HCT116 (cell line): ENCODE measurements around the gene PLD3. TPM values are rescaled to one million over a fixed set of nuclear protein-coding genes. Genes with fewer than 3 reads are reported as not detected.

Experiments used
- ATAC-seq: fragments of 200-7000 bp; cut with Tn5 transposase; 2 replicates; pipeline ENCODE4 v1.9.1; 2020; ENCODE audit warnings: mild to moderate bottlenecking, moderate library complexity
- BruUV-seq: library from RNA; stranded (reverse); fragments of 400-500 nt; replicated peaks from 2 replicates; lab custom pipeline; 2021; lab: Mats Ljungman, UMichigan
- CTCF ChIA-PET: fragments of 300-600 bp; sonication (Branson Sonifier 250); formaldehyde crosslinking; loops from one replicate; lab custom pipeline; 2021; ENCODE audit warnings: antibody characterized with exemption; lab: Charles Lee
- POLR2A ChIA-PET: fragments of 300-600, 350-600 bp; sonication (Branson Sonifier 250); formaldehyde crosslinking; loops from one replicate; lab custom pipeline; 2021; ENCODE audit warnings: antibody characterized with exemption; lab: Charles Lee
- RAD21 ChIA-PET, 2 experiments: fragments of 300-600 bp; sonication (Branson Sonifier 250); formaldehyde crosslinking; loops; one replicate each; lab custom pipeline; 2023; ENCODE audit warnings: low total read pairs in 2 of 2; ENCODE audit not compliant: uncharacterized antibody in 2 of 2, unreplicated experiment in 2 of 2, low non-redundant PET in 1 of 2; lab: Charles Lee
- DNase-seq: peaks from one replicate; pipeline ENCODE4 v3.0.0-alpha.2; 2010; ENCODE audit warnings: low read depth, low spot score
- H2AFZ ChIP-seq: fragments of 200-600 bp; shearing (Covaris generic), sonication (generic); 2 replicates; pipeline ENCODE4 v1.6.1; 2017; ENCODE audit warnings: low read depth, mixed run types, mixed read lengths, antibody characterized with exemption, low read length; ENCODE audit not compliant: poor library complexity, severe bottlenecking
- H3K27ac ChIP-seq: 2 replicates; pipeline ENCODE4 v1.5.1; 2012; ENCODE audit warnings: low read depth, low read length
- H3K27me3 ChIP-seq: fragments of 200-600 bp; sonication (generic); 2 replicates; pipeline ENCODE4 v1.6.1; 2016; ENCODE audit warnings: mixed run types, low read length, mixed read lengths; ENCODE audit not compliant: insufficient read depth
- H3K36me3 ChIP-seq, 2 experiments: fragments of 200-500 bp in 1 of 2; fragments of 200-600 bp in 1 of 2; sonication (Bioruptor generic) in 1 of 2; sonication (generic) in 1 of 2; 2 replicates each; pipeline versions ENCODE4 v1.5.1 to v1.6.1; 2014 to 2016; ENCODE audit warnings: low read length in 2 of 2, inconsistent platforms in 1 of 2, mixed read lengths in 1 of 2, mixed run types in 1 of 2; ENCODE audit not compliant: insufficient read depth in 2 of 2, control insufficient read depth in 1 of 2
- H3K4me1 ChIP-seq, 2 experiments: fragments of 200-600 bp in 1 of 2; sonication (generic) in 1 of 2; 2 replicates each; pipeline versions ENCODE4 v1.5.1 to v1.6.1; 2012 to 2017; ENCODE audit warnings: low read length in 2 of 2, inconsistent platforms in 1 of 2, mild to moderate bottlenecking in 1 of 2, mixed read lengths in 1 of 2, mixed run types in 1 of 2, moderate library complexity in 1 of 2; ENCODE audit not compliant: insufficient read depth in 2 of 2, control insufficient read depth in 1 of 2
- H3K4me2 ChIP-seq: fragments of 200-600 bp; sonication (generic); 2 replicates; pipeline ENCODE4 v1.6.1; 2017; ENCODE audit warnings: mixed run types, low read length, mixed read lengths
- H3K4me3 ChIP-seq, 2 experiments: fragments of 200-600 bp in 1 of 2; sonication (generic) in 1 of 2; replicated peaks in 1 of 2; 2 replicates each; pipeline ENCODE4 v1.5.1; 2011 to 2016; ENCODE audit warnings: low read length in 2 of 2, control low read depth in 1 of 2, low read depth in 1 of 2, mild to moderate bottlenecking in 1 of 2, mixed read lengths in 1 of 2, mixed run types in 1 of 2
- H3K79me2 ChIP-seq: fragments of 200-600 bp; sonication (generic); 2 replicates; pipeline ENCODE4 v1.6.1; 2017; ENCODE audit warnings: mild to moderate bottlenecking, mixed run types, low read length, moderate library complexity, mixed read lengths; ENCODE audit not compliant: insufficient read depth
- H3K9ac ChIP-seq: fragments of 200-600 bp; sonication (generic); 2 replicates; pipeline ENCODE4 v1.6.1; 2016; ENCODE audit warnings: low read length, mixed read lengths
- H3K9me2 ChIP-seq: fragments of 200-600 bp; sonication (generic), shearing (Covaris generic); 2 replicates; pipeline ENCODE4 v1.6.1; 2017; ENCODE audit warnings: mixed run types, mild to moderate bottlenecking, moderate library complexity; ENCODE audit not compliant: insufficient read depth
- H3K9me3 ChIP-seq, 2 experiments: fragments of 200-500 bp in 1 of 2; fragments of 200-600 bp in 1 of 2; sonication (Bioruptor generic) in 1 of 2; sonication (generic) in 1 of 2; 2 replicates each; pipeline ENCODE4 v1.6.1; 2014 to 2017; ENCODE audit warnings: low read length in 2 of 2, mixed read lengths in 2 of 2, inconsistent platforms in 1 of 2, low read depth in 1 of 2, mild to moderate bottlenecking in 1 of 2, mixed run types in 1 of 2, moderate library complexity in 1 of 2; ENCODE audit not compliant: control insufficient read depth in 1 of 2, insufficient read depth in 1 of 2
- H4K20me1 ChIP-seq: fragments of 200-600 bp; sonication (generic), shearing (Covaris generic); 2 replicates; pipeline ENCODE4 v1.6.1; 2017; ENCODE audit warnings: mixed run types, mild to moderate bottlenecking, moderate library complexity; ENCODE audit not compliant: insufficient read depth
- CBX3 ChIP-seq: IDR thresholded peaks from 2 replicates; pipeline ENCODE4 v1.6.1; 2012; ENCODE audit warnings: low read depth
- CEBPB ChIP-seq: IDR thresholded peaks from 2 replicates; pipeline ENCODE4 v1.6.1; 2012; ENCODE audit warnings: low read depth
- CTCF ChIP-seq, 3 experiments: fragments of 200-600 bp in 1 of 3; sonication (generic) in 1 of 3; IDR thresholded peaks in 2 of 3; conservative IDR thresholded peaks in 1 of 3; 2 replicates each; pipeline ENCODE4 v1.5.1; 2012 to 2017; ENCODE audit warnings: low read depth in 2 of 3, low read length in 2 of 3, antibody characterized with exemption in 1 of 3, borderline replicate concordance in 1 of 3, control low read depth in 1 of 3, mild to moderate bottlenecking in 1 of 3, mixed read lengths in 1 of 3, mixed run types in 1 of 3, moderate library complexity in 1 of 3; ENCODE audit not compliant: insufficient read depth in 1 of 3
- EGR1 ChIP-seq: IDR thresholded peaks from 2 replicates; pipeline ENCODE4 v1.6.1; 2012; ENCODE audit warnings: low read depth
- EZH2 ChIP-seq: fragments of 200-600 bp; sonication (generic); IDR thresholded peaks from 2 replicates; pipeline ENCODE4 v1.6.1; 2017; ENCODE audit warnings: antibody characterized with exemption, mixed run types
- EZH2phosphoT487 ChIP-seq: fragments of 200-600 bp; IDR thresholded peaks from 2 replicates; pipeline ENCODE4 v1.6.1; 2018; ENCODE audit warnings: antibody characterized with exemption, borderline replicate concordance
- FOSL1 ChIP-seq: IDR thresholded peaks from 2 replicates; pipeline ENCODE4 v1.6.1; 2012; ENCODE audit warnings: low read depth
- JUND ChIP-seq: IDR thresholded peaks from 2 replicates; pipeline ENCODE4 v1.6.1; 2012
- RAD21 ChIP-seq: IDR thresholded peaks from 2 replicates; pipeline ENCODE4 v1.6.1; 2012; ENCODE audit warnings: low read depth, mild to moderate bottlenecking
- SIN3A ChIP-seq: IDR thresholded peaks from 2 replicates; pipeline ENCODE4 v1.6.1; 2012; ENCODE audit warnings: low read depth
- SP1 ChIP-seq: IDR thresholded peaks from 2 replicates; pipeline ENCODE4 v1.6.1; 2012; ENCODE audit warnings: low read depth
- TCF7L2 ChIP-seq: IDR thresholded peaks from 2 replicates; pipeline ENCODE4 v1.7.0; 2011; ENCODE audit warnings: borderline replicate concordance, inconsistent platforms; ENCODE audit not compliant: insufficient read depth, insufficient read length; ENCODE audit errors: extremely low read depth
- YY1 ChIP-seq: IDR thresholded peaks from 2 replicates; pipeline ENCODE4 v1.6.1; 2011; ENCODE audit warnings: low read length, low read depth, moderate library complexity, mild to moderate bottlenecking; ENCODE audit not compliant: insufficient replicate concordance; ENCODE audit errors: extremely low read depth
- ZFX ChIP-seq: fragments of 450-650 bp; IDR thresholded peaks from 2 replicates; pipeline ENCODE4 v1.6.1; 2017
- intact Hi-C: fragments of 100-400 bp; cut with micrococcal nuclease; formaldehyde crosslinking; loops from 2 replicates; pipeline ENCODE4 v1.10.0; 2022
- total RNA-seq: library from RNA; stranded (reverse); gene quantifications from one replicate; pipeline ENCODE4 v1.2.1, GENCODE V29; 2021; ENCODE audit not compliant: unreplicated experiment

PLD3 gene
- total RNA-seq, 1 experiment from 2014 or later, result 123 TPM

DNA sequence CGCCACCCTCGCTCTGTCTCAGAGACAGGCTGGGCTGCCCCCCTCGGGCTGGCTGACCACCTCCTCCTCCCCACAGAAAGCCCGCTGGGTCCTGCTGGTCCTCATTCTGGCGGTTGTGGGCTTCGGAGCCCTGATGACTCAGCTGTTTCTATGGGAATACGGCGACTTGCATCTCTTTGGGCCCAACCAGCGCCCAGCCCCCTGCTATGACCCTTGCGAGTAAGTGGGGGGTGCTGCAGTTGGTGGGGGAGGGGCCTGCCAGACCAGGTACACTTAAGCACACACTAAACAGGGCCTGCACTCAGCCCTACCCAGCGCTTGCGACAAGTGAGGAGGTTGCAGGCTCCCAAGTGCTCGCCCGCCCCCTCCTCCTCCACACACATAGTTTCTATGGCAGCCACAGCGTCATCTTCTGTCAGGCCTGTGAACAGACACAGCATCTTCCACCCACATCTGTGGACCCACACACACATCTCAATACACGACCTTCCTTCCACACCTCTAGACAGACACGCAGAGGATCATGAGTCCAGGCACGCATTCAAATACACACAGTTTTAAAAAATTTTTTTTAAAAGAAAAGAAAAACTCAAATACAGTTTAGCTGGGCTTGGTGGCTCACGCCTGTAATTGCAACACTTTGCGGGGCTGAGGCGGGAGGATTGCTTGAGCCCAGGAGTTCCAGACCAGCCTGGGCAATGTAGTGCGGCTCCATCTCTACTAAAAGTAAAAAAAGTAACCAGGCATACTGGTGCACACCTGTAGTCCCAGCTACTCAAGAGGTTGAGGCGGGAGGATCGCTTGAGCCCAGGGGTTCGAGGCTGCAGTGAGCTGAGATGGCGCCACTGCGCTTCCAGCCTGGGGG is 18.4 kb downstream of the PLD3 start:
- TF ChIP-seq EZH2phosphoT487 (no peak), CTCF (IDR thresholded peaks at IDR 0.05 in 2 of 3, conservative IDR thresholded peaks at IDR 0.05 in 1 of 3; ENCODE audit: borderline replicate concordance in 1 of 3, insufficient read depth in 1 of 3, low read depth in 2 of 3, low read length in 2 of 3) (no peak), TCF7L2 (no peak), RAD21 (no peak), YY1 (no peak), ZFX (no peak), SP1 (no peak), SIN3A (no peak), FOSL1 (no peak), EZH2 (no peak), EGR1 (no peak), JUND (no peak), CBX3 (no peak), CEBPB (no peak)
- ATAC-seq (no peak), DNase-seq (no peak)
- H3K9me2 ChIP-seq, result no peaks in the 10 kb centered on the region
- no peaks in the 10 kb centered on the region for H3K79me2 ChIP-seq
- ChIA-PET RAD21 (no interaction called here), CTCF (no interaction called here), POLR2A (no interaction called here)
- no peaks in the 10 kb centered on the region for H3K9me3 ChIP-seq
- BruUV-seq, result no TSS peak
- no peak overlapping the region for H2AFZ ChIP-seq
- no peaks in the 10 kb centered on the region for H3K4me1 ChIP-seq
- intact Hi-C loops, result no loop called here
- no peak overlapping the region for H3K4me2 ChIP-seq
- H3K27ac ChIP-seq, result no peak overlapping the region
- H3K36me3 ChIP-seq, result peaks cover 0 to 5% of the 10 kb centered on the region in 2 experiments; a peak in 2 of 4 replicates
- no peak overlapping the region for H3K9ac ChIP-seq
- no peaks in the 10 kb centered on the region for H3K27me3 ChIP-seq
- no peaks in the 10 kb centered on the region for H4K20me1 ChIP-seq
- no peak overlapping the region for H3K4me3 ChIP-seq
